ENCODE measurements around the gene SLC5A7.

The SLC5A7 gene

GRCh38 chr2:108026092-108026794, 39.9 kb downstream of the SLC5A7 start:
- H3K36me3 Mint-ChIP-seq (ENCODE audit: insufficient read depth), result no peaks in the 10 kb centered on the region
- no peak for ATAC-seq (replicated peaks)
- H3K27me3 Mint-ChIP-seq, result no peaks in the 10 kb centered on the region
- no peaks in the 10 kb centered on the region for H3K9me3 Mint-ChIP-seq
- no peaks in the 10 kb centered on the region for H3K4me1 Mint-ChIP-seq (ENCODE audit: low read depth in 2 of 2)
- H3K27ac Mint-ChIP-seq, result no peak overlapping the region
- H3K4me3 Mint-ChIP-seq, result no peak overlapping the region
- no peak for DNase-seq

- H3K27ac Mint-ChIP-seq, result no peak overlapping the region
- no peak overlapping the region for H3K4me3 Mint-ChIP-seq
- no peaks in the 10 kb centered on the region for H3K27me3 Mint-ChIP-seq
- H3K36me3 Mint-ChIP-seq (ENCODE audit: insufficient read depth), result no peaks in the 10 kb centered on the region
- ATAC-seq (replicated peaks) (no peak), DNase-seq (no peak)
- no peaks in the 10 kb centered on the region for H3K9me3 Mint-ChIP-seq
- H3K4me1 Mint-ChIP-seq (ENCODE audit: low read depth in 2 of 2), result no peaks in the 10 kb centered on the region
Measured at GRCh38 chr2:108029496-108029895, 43.2 kb downstream of the SLC5A7 start.

GRCh38 chr2:108029912-108030311, 43.6 kb downstream of the SLC5A7 start:
- DNase-seq (no peak), ATAC-seq (replicated peaks) (no peak)
- Mint-ChIP-seq H3K4me3 (no peak overlapping the region), H3K27ac (no peak overlapping the region), H3K36me3 (ENCODE audit: insufficient read depth) (no peaks in the 10 kb centered on the region), H3K9me3 (no peaks in the 10 kb centered on the region), H3K27me3 (no peaks in the 10 kb centered on the region), H3K4me1 (ENCODE audit: low read depth in 2 of 2) (no peaks in the 10 kb centered on the region)

- no peak for ATAC-seq (replicated peaks)
- Mint-ChIP-seq H3K27me3 (no peaks in the 10 kb centered on the region), H3K4me1 (ENCODE audit: low read depth in 2 of 2) (no peaks in the 10 kb centered on the region), H3K27ac (no peak overlapping the region), H3K4me3 (no peak overlapping the region), H3K9me3 (peaks cover 0 to 7% of the 10 kb centered on the region in 2 donors), H3K36me3 (ENCODE audit: insufficient read depth) (no peaks in the 10 kb centered on the region)
- no peak for DNase-seq
Measured at GRCh38 chr2:108031471-108031941, 45.2 kb downstream of the SLC5A7 start.

- no peak overlapping the region for H3K27ac Mint-ChIP-seq
- H3K36me3 Mint-ChIP-seq (ENCODE audit: insufficient read depth), result no peaks in the 10 kb centered on the region
- no peaks in the 10 kb centered on the region for H3K4me1 Mint-ChIP-seq (ENCODE audit: low read depth in 2 of 2)
- peaks cover 7 to 15% of the 10 kb centered on the region in 2 donors for H3K9me3 Mint-ChIP-seq
- ATAC-seq (replicated peaks) (no peak), DNase-seq (no peak)
- H3K27me3 Mint-ChIP-seq, result no peaks in the 10 kb centered on the region
- H3K4me3 Mint-ChIP-seq, result no peak overlapping the region
Measured at GRCh38 chr2:108034843-108035242, 48.5 kb downstream of the SLC5A7 start.

- ATAC-seq (replicated peaks), result no peak
- Mint-ChIP-seq H3K9me3 (peaks cover 5 to 13% of the 10 kb centered on the region in 2 donors), H3K4me1 (ENCODE audit: low read depth in 2 of 2) (no peaks in the 10 kb centered on the region), H3K27me3 (no peaks in the 10 kb centered on the region), H3K36me3 (ENCODE audit: insufficient read depth) (no peaks in the 10 kb centered on the region), H3K27ac (no peak overlapping the region), H3K4me3 (no peak overlapping the region)
- no peak for DNase-seq
Measured at GRCh38 chr2:108048752-108049151, 62.4 kb downstream of the SLC5A7 start.

- Mint-ChIP-seq H3K27ac (no peak overlapping the region), H3K36me3 (ENCODE audit: insufficient read depth) (no peaks in the 10 kb centered on the region), H3K4me1 (ENCODE audit: low read depth in 2 of 2) (no peaks in the 10 kb centered on the region), H3K4me3 (no peak overlapping the region), H3K9me3 (peaks cover 0 to 1% of the 10 kb centered on the region in 2 donors), H3K27me3 (no peaks in the 10 kb centered on the region)
- DNase-seq (no peak), ATAC-seq (replicated peaks) (no peak)
Measured at GRCh38 chr2:108058576-108059137, 72.3 kb downstream of the SLC5A7 start.

GRCh38 chr2:108061439-108062042, 75.2 kb downstream of the SLC5A7 start:
- Mint-ChIP-seq H3K4me1 (ENCODE audit: low read depth in 2 of 2) (no peaks in the 10 kb centered on the region), H3K9me3 (no peaks in the 10 kb centered on the region), H3K4me3 (no peak overlapping the region), H3K36me3 (ENCODE audit: insufficient read depth) (no peaks in the 10 kb centered on the region), H3K27ac (no peak overlapping the region), H3K27me3 (no peaks in the 10 kb centered on the region)
- no peak for ATAC-seq (replicated peaks)
- DNase-seq, result no peak
